Measurements from ENCODE around the gene MYO10. TPM values are rescaled to one million over a fixed set of nuclear protein-coding genes. Genes with fewer than 3 reads are reported as not detected.

MYO10 gene
- total RNA-seq, 3 donors from 2014 or later = 0.18 to 0.54 (median 0.40) TPM

DNA sequence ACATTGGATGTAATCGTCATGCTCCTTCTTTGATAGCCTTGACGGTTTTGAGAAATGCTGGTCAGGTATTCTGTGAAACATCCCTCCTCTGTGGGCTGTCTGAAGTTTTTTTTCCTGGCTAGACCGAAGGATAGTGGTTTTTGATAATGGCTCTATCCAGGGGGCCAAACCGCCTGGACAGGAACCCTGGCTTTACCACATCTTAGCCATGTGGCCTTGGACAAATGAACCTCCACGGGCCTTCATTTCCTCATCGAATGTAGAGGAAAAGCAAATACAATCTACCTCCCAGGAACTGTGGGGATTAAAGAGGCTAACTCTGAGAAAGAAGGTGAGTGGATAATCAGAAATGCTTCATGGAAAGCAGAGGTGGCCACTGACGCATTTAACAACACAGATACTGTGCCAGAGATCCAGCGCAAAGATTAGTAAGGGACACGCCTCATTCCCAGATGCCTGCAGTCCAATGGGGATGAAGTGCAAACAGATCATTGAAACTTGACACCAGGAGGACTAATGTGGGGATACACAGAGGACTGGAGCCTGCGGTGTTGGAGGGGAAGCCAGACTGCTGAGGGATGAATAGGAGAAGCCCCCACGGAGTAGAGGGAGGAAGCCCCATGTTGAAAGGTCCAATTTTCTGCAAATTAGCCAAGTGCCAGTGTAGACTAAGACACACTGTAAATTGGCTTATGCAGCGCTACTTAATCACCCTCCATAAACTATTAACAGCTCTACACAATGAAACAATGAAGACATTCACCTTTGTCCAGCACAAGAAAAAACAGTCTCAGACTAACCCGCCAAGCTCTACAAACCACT, 41.6 kb downstream of the MYO10 start:
- no peak overlapping the region for H3K4me3 Mint-ChIP-seq
- no peaks in the 10 kb centered on the region for H3K27me3 Mint-ChIP-seq (ENCODE audit: low read depth)
- H3K9me3 Mint-ChIP-seq = no peaks in the 10 kb centered on the region
- no peak for DNase-seq
- no peaks in the 10 kb centered on the region for H3K4me1 Mint-ChIP-seq (ENCODE audit: low read depth)
- H3K36me3 Mint-ChIP-seq (ENCODE audit: insufficient read depth) = no peaks in the 10 kb centered on the region
- no peak for ATAC-seq

DNA sequence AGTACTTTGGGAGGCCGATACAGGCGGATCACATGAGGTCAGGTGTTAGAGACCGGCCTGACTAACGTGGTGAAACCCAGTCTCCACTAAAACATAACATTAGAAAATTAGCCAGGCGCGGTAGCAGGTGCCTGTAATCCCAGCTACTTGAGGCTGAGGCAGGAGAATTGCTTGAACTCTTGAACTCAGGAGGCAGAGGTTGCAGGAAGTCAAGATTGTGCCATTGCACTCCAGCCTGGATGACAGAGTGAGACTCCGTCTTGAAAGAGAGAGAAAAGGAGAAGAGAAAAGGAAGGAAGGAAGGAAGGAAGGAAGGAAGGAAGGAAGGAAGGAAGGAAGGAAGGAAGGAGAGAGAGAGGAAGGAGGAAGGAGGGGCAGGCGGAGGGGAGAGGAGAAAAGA, 45.1 kb downstream of the MYO10 start:
- H3K27me3 Mint-ChIP-seq (ENCODE audit: low read depth) = peaks cover 4% of the 10 kb centered on the region
- DNase-seq (no peak), ATAC-seq (no peak)
- H3K4me1 Mint-ChIP-seq (ENCODE audit: low read depth) = no peaks in the 10 kb centered on the region
- no peaks in the 10 kb centered on the region for H3K9me3 Mint-ChIP-seq
- no peaks in the 10 kb centered on the region for H3K36me3 Mint-ChIP-seq (ENCODE audit: insufficient read depth)
- H3K4me3 Mint-ChIP-seq = no peak overlapping the region

DNA sequence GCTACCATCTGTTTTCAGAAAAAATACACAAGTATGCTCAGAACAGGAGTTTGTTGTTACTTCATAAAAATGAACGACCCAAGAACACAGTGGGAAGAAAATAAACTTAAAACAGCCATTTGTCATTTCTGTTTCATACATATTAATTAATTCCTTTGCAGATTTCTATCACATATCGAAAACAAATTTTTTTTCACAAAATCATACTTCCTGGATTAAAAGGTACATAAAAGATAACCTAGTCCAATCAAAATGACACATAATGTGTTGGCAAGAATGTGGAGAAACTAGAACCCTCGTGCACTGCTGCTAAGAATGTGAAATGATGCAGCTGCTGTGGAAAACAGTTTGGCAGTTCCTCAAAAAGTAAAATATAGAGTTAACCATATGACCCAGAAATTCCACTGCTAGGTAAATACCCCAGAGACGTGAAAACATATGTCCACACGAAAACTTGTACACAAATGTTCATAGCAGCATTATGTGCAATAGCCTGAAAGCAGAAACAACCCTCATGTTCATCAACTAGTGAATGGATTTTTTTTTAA, 46.0 kb downstream of the MYO10 start:
- Mint-ChIP-seq H3K27me3 (ENCODE audit: low read depth) (peaks cover 7% of the 10 kb centered on the region), H3K9me3 (no peaks in the 10 kb centered on the region), H3K36me3 (ENCODE audit: insufficient read depth) (no peaks in the 10 kb centered on the region), H3K4me3 (no peak overlapping the region), H3K4me1 (ENCODE audit: low read depth) (no peaks in the 10 kb centered on the region)
- ATAC-seq = no peak
- DNase-seq = no peak

DNA sequence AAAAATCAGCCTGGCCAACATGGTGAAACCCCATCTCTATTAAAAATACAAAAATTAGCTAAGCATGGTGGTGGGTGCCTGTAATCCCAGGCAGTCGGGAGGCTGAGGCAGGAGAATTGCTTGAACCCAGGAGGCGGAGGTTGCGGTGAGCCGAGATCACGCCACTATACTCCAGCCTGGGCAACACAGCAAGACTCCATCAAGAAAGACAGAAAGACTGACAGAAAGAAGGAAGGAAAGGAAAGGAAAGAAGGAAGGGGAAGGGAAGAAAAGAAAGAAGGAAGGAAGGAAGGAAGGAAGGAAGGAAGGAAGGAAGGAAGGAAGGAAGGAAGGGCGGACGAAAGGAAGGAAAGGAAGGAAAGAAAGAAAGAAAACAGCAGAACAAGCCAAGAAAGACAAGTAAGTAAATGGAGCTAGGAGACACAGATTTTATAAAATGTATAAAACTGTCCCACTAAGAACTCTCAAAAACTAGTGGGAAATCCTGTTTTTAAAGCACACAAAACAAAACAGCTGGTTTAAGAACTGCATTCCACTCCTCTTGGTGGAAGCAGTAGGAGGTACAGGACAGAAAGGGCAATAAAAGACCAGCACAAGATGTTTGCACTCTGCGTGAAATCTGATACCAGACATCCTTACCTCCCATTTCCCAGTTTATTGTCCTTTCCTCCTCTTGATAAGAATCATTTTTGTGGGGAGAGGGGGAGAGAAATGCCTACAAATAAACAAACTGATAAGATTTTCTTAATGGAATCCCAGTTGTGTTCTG, 46.7 kb downstream of the MYO10 start:
- DNase-seq = no peak
- peaks cover 7% of the 10 kb centered on the region for H3K27me3 Mint-ChIP-seq (ENCODE audit: low read depth)
- no peaks in the 10 kb centered on the region for H3K36me3 Mint-ChIP-seq (ENCODE audit: insufficient read depth)
- no peak for ATAC-seq
- H3K9me3 Mint-ChIP-seq = no peaks in the 10 kb centered on the region
- H3K4me1 Mint-ChIP-seq (ENCODE audit: low read depth) = no peaks in the 10 kb centered on the region
- no peak overlapping the region for H3K4me3 Mint-ChIP-seq

DNA sequence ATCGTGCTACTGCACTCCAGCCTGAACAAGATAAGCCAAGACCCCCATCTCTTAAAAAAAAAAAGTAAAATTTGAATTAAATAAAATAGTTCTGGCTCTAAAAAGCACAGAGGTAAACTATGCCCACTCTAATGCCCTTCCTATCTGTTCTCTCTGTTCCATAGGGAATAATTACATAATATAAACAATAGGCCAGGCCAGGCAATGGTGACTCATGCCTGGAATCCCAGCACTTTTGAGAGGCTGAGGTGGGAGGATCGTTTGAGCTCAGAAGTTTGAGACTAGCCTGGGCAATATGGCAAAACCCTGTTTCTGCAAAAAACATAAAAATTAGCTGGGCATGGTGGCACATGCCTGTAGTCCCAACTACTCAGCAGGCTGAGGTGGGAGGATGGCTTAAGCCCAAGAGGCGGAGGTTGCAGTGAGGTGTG, 47.4 kb downstream of the MYO10 start:
- no peaks in the 10 kb centered on the region for H3K4me1 Mint-ChIP-seq (ENCODE audit: low read depth)
- DNase-seq (no peak), ATAC-seq (no peak)
- H3K4me3 Mint-ChIP-seq = no peak overlapping the region
- no peaks in the 10 kb centered on the region for H3K9me3 Mint-ChIP-seq
- no peaks in the 10 kb centered on the region for H3K36me3 Mint-ChIP-seq (ENCODE audit: insufficient read depth)
- peaks cover 7% of the 10 kb centered on the region for H3K27me3 Mint-ChIP-seq (ENCODE audit: low read depth)

DNA sequence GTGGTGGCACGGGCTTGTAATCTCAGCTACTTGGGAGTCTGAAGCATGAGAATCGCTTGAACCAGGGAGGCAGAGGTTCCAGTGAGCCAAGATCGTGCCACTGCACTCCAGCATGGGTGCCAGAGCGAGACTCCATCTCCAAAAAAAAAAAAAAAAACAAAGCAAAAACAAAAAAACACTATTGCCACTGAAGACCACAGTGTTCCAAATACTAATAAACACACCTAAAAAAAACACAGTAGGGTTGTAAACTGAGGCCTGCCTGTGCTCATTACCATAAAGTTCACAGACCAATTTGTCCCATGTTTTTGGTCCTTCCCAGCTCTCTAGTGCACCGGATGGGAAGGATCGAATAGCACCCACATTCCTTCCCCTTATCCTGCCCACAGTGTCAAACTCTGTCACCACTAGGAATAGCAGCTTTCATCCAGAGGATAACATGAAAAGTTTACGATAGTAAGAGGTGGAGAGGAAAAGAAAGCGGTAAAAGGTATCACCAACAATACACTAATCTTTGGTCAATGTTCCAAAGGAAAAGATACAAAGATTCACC, 49.2 kb downstream of the MYO10 start:
- H3K36me3 Mint-ChIP-seq (ENCODE audit: insufficient read depth) = no peaks in the 10 kb centered on the region
- no peak overlapping the region for H3K4me3 Mint-ChIP-seq
- no peak for DNase-seq
- no peak for ATAC-seq
- H3K27me3 Mint-ChIP-seq (ENCODE audit: low read depth) = peaks cover 7% of the 10 kb centered on the region
- H3K9me3 Mint-ChIP-seq = no peaks in the 10 kb centered on the region
- H3K4me1 Mint-ChIP-seq (ENCODE audit: low read depth) = no peaks in the 10 kb centered on the region

DNA sequence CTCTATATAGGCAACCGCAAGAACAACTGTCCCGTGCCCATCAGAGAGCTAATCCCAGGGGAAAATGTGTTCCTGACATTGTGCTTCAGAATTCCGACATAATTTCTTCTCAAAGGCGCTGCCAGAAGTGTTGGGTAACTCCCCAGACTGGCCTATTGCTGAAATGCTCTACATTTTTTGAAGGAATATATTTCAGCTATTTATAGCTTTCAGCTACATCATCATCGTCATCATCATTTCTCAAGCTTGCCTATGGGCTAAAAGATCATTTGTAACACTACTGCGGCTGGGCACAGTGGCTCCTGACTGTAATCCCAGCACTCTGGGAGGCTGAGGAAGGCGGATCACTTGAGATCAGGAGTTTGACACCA, 49.7 kb downstream of the MYO10 start:
- no peaks in the 10 kb centered on the region for H3K36me3 Mint-ChIP-seq (ENCODE audit: insufficient read depth)
- DNase-seq (no peak), ATAC-seq (no peak)
- no peak overlapping the region for H3K4me3 Mint-ChIP-seq
- no peaks in the 10 kb centered on the region for H3K4me1 Mint-ChIP-seq (ENCODE audit: low read depth)
- H3K9me3 Mint-ChIP-seq = no peaks in the 10 kb centered on the region
- peaks cover 7% of the 10 kb centered on the region for H3K27me3 Mint-ChIP-seq (ENCODE audit: low read depth)

DNA sequence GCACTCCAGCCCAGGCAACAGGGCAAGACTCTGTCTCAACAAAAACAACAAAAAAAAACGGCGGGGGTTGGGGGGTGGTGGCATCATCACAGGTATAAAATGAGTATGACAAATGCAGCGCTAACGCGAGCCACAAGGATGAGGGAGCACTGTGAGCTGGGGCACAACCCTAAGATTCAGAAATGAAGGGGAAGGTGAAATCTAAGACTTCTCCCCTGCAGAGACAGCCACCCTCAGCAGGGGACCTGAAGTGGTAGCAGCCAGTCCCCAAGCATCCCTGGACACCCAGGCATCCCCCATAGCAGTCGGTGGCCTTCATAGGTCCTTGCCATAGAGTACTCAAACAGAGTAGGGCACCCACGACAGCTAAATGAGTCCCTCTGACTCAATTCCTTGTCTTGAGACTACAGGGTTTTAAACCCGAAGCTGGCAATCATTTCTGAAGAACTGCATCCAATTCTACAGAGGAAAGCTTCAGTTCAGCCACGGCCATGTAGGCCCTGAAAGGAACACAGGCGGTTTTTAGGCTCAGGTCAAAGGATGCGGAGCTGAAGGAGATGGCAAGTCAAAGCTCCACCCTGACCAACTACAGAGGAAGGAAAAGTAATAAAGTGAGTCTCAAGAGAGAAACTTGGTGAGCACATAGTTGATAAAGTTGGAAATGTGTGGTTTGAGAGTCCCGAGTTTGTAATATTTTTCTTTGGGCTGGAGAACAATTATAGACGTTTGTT, 50.3 kb downstream of the MYO10 start:
- Mint-ChIP-seq H3K4me1 (ENCODE audit: low read depth) (no peaks in the 10 kb centered on the region), H3K27me3 (ENCODE audit: low read depth) (peaks cover 7% of the 10 kb centered on the region), H3K4me3 (no peak overlapping the region), H3K9me3 (no peaks in the 10 kb centered on the region), H3K36me3 (ENCODE audit: insufficient read depth) (no peaks in the 10 kb centered on the region)
- no peak for ATAC-seq
- DNase-seq = no peak

DNA sequence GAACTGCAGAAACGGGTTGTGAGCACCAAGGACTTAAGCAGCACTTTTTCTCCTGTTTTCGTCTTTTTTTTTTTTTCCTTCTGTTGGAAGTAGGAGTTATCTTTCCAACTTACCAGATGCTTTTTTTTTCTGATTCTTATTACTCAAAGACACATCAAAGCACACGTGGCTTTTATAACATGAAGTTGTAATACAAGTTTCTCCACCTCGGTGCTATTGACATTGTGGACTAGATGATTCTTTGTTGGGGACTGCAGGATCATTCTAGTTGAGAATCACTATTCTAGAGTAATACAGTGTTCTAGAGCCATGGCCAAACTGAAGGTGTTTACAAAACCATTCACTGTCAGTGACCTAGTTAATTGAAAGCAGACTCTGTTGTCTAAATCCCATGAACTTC, 51.5 kb downstream of the MYO10 start:
- Mint-ChIP-seq H3K4me1 (ENCODE audit: low read depth) (no peaks in the 10 kb centered on the region), H3K4me3 (no peak overlapping the region), H3K36me3 (ENCODE audit: insufficient read depth) (no peaks in the 10 kb centered on the region), H3K27me3 (ENCODE audit: low read depth) (peaks cover 7% of the 10 kb centered on the region), H3K9me3 (no peaks in the 10 kb centered on the region)
- ATAC-seq (no peak), DNase-seq (no peak)

DNA sequence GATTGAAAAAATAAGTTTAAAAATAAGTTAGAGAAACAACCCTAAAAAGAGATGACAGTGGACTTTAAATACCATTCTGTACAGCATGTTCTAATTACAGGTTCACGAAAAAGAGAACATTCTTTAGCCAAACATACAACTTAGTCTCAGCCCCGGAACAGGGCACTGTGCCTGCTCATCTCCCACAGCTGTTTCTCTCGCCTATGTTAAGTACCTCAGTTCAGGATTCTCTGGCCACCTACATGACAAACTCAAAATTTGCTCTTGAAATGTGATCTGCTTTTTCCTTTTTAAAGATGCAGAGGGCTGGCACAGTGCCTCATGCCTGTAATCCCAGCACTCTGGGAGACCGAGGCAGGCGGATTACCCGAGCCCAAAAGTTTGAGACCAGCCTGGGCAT, 52.3 kb downstream of the MYO10 start:
- no peaks in the 10 kb centered on the region for H3K36me3 Mint-ChIP-seq (ENCODE audit: insufficient read depth)
- no peak for DNase-seq
- no peaks in the 10 kb centered on the region for H3K4me1 Mint-ChIP-seq (ENCODE audit: low read depth)
- H3K27me3 Mint-ChIP-seq (ENCODE audit: low read depth) = peaks cover 9% of the 10 kb centered on the region
- H3K4me3 Mint-ChIP-seq = no peak overlapping the region
- no peak for ATAC-seq
- no peaks in the 10 kb centered on the region for H3K9me3 Mint-ChIP-seq

DNA sequence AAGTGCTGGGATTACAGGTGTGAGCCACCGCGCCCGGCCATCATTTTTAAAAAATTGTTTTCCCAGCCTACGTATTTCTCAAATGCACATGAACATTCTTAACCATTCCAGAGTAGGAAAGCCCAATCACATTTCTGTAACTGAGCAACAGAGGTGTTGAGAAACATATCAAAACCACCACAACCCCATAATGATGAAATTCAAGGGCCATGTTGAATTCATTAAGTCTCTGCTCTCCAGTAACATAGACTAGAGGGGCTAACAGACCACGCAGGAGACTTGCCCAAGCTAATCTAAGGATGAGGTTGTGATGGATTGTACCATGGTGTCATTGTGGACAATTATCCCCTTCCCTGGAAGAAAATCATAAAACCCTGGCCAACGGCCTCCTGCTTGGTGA, 52.9 kb downstream of the MYO10 start:
- DNase-seq (no peak), ATAC-seq (no peak)
- H3K36me3 Mint-ChIP-seq (ENCODE audit: insufficient read depth) = no peaks in the 10 kb centered on the region
- H3K9me3 Mint-ChIP-seq = no peaks in the 10 kb centered on the region
- H3K27me3 Mint-ChIP-seq (ENCODE audit: low read depth) = peaks cover 9% of the 10 kb centered on the region
- no peaks in the 10 kb centered on the region for H3K4me1 Mint-ChIP-seq (ENCODE audit: low read depth)
- no peak overlapping the region for H3K4me3 Mint-ChIP-seq

DNA sequence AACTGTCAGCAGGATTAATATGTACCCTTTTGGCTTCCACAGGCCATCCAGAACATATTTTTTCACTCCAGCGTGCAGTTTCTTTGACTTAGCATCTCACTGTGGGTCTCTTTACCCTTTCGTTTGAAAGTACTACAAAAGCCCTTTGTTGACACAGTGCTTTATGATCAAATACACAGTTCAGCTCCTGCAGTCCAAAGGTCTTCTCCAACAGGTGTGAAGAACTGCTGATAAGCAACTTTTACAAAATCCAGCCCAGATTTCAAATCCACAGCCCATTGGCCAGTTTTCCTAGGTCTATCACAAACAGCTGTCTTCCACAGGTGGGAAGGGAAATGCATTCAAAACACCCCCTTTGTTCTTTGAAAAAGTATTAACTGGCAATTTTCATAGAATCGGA, 54.8 kb downstream of the MYO10 start:
- peaks cover 7% of the 10 kb centered on the region for H3K27me3 Mint-ChIP-seq (ENCODE audit: low read depth)
- peaks cover 3% of the 10 kb centered on the region for H3K9me3 Mint-ChIP-seq
- H3K36me3 Mint-ChIP-seq (ENCODE audit: insufficient read depth) = no peaks in the 10 kb centered on the region
- DNase-seq (no peak), ATAC-seq (no peak)
- no peak overlapping the region for H3K4me3 Mint-ChIP-seq
- no peaks in the 10 kb centered on the region for H3K4me1 Mint-ChIP-seq (ENCODE audit: low read depth)

DNA sequence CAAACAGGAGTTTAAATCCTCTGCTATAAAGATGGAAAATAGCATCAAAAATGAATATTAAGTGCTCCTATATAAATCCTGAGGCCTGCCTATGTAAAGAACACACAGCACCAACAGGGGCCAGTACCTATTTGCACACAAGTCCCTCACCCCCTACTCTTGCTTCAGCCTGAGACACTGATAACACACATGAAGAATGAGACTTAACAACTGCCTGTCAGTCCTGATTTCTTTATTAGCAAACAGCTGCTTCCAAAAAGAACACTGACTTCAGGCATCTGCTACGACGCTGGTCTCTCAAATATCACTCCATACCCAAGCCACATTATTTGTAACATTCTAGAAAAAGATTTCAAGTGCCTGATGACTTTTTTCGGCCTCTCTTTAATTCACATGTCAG, 55.5 kb downstream of the MYO10 start:
- H3K9me3 Mint-ChIP-seq = peaks cover 3% of the 10 kb centered on the region
- H3K4me1 Mint-ChIP-seq (ENCODE audit: low read depth) = no peaks in the 10 kb centered on the region
- H3K4me3 Mint-ChIP-seq = no peak overlapping the region
- DNase-seq (no peak), ATAC-seq (no peak)
- H3K27me3 Mint-ChIP-seq (ENCODE audit: low read depth) = peaks cover 2% of the 10 kb centered on the region
- no peaks in the 10 kb centered on the region for H3K36me3 Mint-ChIP-seq (ENCODE audit: insufficient read depth)

DNA sequence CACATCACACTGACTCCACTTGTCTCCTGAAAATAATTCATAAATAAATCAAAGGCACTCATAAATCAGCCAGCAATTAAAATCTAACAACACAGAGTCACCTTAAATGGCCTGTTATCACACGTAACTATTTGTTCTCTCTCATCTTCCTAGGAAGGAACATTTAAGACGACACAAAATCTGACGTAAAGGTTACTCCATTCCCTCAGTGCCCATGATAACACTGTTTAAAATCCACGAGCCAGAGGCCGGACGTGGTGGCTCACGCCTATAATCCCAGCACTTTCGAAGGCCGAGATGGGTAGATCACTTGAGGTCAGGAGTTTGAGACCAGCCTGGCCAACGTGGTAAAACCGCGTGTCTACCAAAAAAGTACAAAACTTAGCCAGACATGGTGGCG, 56.4 kb downstream of the MYO10 start:
- ATAC-seq = no peak
- Mint-ChIP-seq H3K4me3 (no peak overlapping the region), H3K36me3 (ENCODE audit: insufficient read depth) (no peaks in the 10 kb centered on the region), H3K27me3 (ENCODE audit: low read depth) (peaks cover 2% of the 10 kb centered on the region), H3K4me1 (ENCODE audit: low read depth) (no peaks in the 10 kb centered on the region), H3K9me3 (peaks cover 3% of the 10 kb centered on the region)
- DNase-seq = no peak
